Measurements from ENCODE around the gene TFPT.

The TFPT gene

GRCh38 chr19:54069470-54069869, 46.0 kb downstream of the TFPT start:
- DNase-seq = no peak

DNA sequence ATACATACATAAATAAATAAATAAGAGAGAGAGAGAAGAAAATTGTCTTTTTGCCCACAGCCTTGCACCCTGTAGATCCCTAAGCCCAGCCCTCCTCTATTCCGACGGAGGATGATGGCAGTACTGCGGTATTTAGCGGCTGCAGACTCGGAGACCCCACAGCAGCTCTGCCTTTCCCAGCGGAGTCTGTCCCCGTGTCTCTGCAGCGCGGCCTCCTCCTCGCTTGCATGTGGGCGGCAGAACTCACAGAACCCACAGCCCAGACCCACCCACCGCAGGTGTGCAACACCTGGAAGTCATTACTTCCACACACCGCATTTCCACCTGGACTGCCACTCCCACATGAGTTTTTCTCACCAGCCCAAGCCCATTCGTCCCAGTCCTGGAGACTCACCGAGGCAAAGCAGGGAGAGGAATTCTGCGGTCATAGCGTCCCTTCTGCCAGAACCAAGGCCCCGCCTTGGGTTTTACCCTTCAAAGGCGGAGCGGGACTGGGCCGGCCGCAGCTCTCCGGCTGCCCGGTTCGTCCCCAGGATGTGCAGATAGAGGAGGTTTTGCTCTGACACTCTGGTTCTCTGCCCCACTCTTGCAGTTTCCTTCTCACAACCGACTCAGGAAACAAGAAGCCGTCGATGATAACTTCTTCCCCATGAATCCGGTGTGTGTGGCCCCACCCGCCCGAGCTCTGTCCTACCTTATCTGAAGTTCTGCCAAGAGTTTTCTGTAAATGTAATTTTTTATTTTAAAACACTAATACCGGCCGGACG, 51.9 kb downstream of the TFPT start, which contains the start of gene VSTM1:
Gene VSTM1 (minus strand): TSS at position 548 of the 767 bp plus-strand sequence. CDS start 120 bp downstream, at position 428.
- no peak for DNase-seq

DNA sequence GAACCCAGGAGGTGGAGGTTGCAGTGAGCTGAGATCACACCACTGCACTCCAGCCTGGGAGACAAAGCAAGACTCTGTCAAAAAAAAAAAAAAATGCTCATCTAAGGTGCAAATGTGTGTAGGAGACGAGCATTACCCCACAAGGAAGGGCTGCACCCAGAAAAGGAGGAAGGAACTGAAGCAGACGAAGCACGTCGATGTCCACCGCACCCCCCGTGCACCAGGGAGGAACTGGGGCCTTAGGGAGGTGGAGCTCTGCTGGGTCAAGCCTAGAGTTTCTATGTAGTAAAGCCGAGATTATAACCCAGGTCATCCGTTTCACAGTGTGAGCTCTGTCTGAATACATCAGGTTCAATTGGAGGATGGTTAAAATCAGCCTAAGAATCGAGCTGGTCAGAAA, 52.8 kb downstream of the TFPT start:
- DNase-seq = no peak

Measured in NCI-H510A (cell line).